NCI-H2196 treated with DMSO at 0.1 percent for 48 hours (cell line): Measurements from ENCODE around the gene GTF2A1L.

Source experiments
- DNase-seq: peaks from one replicate; lab custom pipeline; 2025; ENCODE audit not compliant: unreplicated experiment; lab: John Stamatoyannopoulos, UW

GTF2A1L gene

GRCh38 chr2:48728840-48729239 lies 111.2 kb downstream of the GTF2A1L start:
- DNase-seq = no peak
